ENCODE results near the gene KRTAP2-3. TPM values are rescaled to one million over a fixed set of nuclear protein-coding genes. Genes with fewer than 3 reads are reported as not detected.

KRTAP2-3 gene
- polyA plus RNA-seq, 1 donor from 2014 or later, result not detected

Other genes with a start within 250 kb of the KRTAP2-3 start
- 201 TPM for gene KRT10, start 237.5 kb downstream of the KRTAP2-3 start, polyA plus RNA-seq
- gene KRT12, start 192.9 kb downstream of the KRTAP2-3 start, polyA plus RNA-seq, result not detected
- not detected for gene KRT20, start 174.9 kb downstream of the KRTAP2-3 start, polyA plus RNA-seq
- not detected for gene KRT23, start 122.5 kb downstream of the KRTAP2-3 start, polyA plus RNA-seq
- not detected for gene KRT39, start 93.2 kb downstream of the KRTAP2-3 start, polyA plus RNA-seq
- gene KRT40, start 75.8 kb downstream of the KRTAP2-3 start, polyA plus RNA-seq, result not detected
- not detected for gene KRTAP3-3, start 66.0 kb downstream of the KRTAP2-3 start, polyA plus RNA-seq
- gene KRTAP3-2, start 60.2 kb downstream of the KRTAP2-3 start, polyA plus RNA-seq, result not detected
- not detected for gene KRTAP3-1, start 51.0 kb downstream of the KRTAP2-3 start, polyA plus RNA-seq
- gene KRTAP1-5, start 32.9 kb downstream of the KRTAP2-3 start, polyA plus RNA-seq, result not detected
- not detected for gene KRTAP1-4, start 29.9 kb downstream of the KRTAP2-3 start, polyA plus RNA-seq
- gene KRTAP1-3, start 25.2 kb downstream of the KRTAP2-3 start, polyA plus RNA-seq, result not detected
- not detected for gene KRTAP1-1, start 18.7 kb downstream of the KRTAP2-3 start, polyA plus RNA-seq
- not detected for gene KRTAP2-1, start 12.8 kb downstream of the KRTAP2-3 start, polyA plus RNA-seq
- not detected for gene KRTAP2-2, start 4.9 kb downstream of the KRTAP2-3 start, polyA plus RNA-seq
- not detected for gene KRTAP2-4, start 5.8 kb upstream of the KRTAP2-3 start, polyA plus RNA-seq
- gene KRTAP4-7, start 24.0 kb upstream of the KRTAP2-3 start, polyA plus RNA-seq, result not detected
- not detected for gene KRTAP4-8, start 38.0 kb upstream of the KRTAP2-3 start, polyA plus RNA-seq
- not detected for gene KRTAP4-16, start 42.1 kb upstream of the KRTAP2-3 start, polyA plus RNA-seq
- gene KRTAP4-9, start 45.3 kb upstream of the KRTAP2-3 start, polyA plus RNA-seq, result not detected
- gene KRTAP4-11, start 58.3 kb upstream of the KRTAP2-3 start, polyA plus RNA-seq, result not detected
- gene KRTAP4-12, start 64.1 kb upstream of the KRTAP2-3 start, polyA plus RNA-seq, result not detected
- not detected for gene KRTAP4-6, start 80.4 kb upstream of the KRTAP2-3 start, polyA plus RNA-seq
- gene KRTAP4-5, start 89.7 kb upstream of the KRTAP2-3 start, polyA plus RNA-seq, result not detected
- gene KRTAP4-4, start 100.6 kb upstream of the KRTAP2-3 start, polyA plus RNA-seq, result not detected
- gene KRTAP4-3, start 108.1 kb upstream of the KRTAP2-3 start, polyA plus RNA-seq, result not detected
- not detected for gene KRTAP4-2, start 118.1 kb upstream of the KRTAP2-3 start, polyA plus RNA-seq
- not detected for gene KRTAP4-1, start 124.8 kb upstream of the KRTAP2-3 start, polyA plus RNA-seq
- not detected for gene KRTAP9-1, start 129.8 kb upstream of the KRTAP2-3 start, polyA plus RNA-seq
- not detected for gene KRTAP9-2, start 166.5 kb upstream of the KRTAP2-3 start, polyA plus RNA-seq
- gene KRTAP9-3, start 172.3 kb upstream of the KRTAP2-3 start, polyA plus RNA-seq, result not detected
- gene KRTAP9-8, start 177.9 kb upstream of the KRTAP2-3 start, polyA plus RNA-seq, result not detected
- not detected for gene KRTAP9-4, start 189.6 kb upstream of the KRTAP2-3 start, polyA plus RNA-seq
- not detected for gene KRTAP9-9, start 195.3 kb upstream of the KRTAP2-3 start, polyA plus RNA-seq
- not detected for gene KRTAP9-6, start 205.3 kb upstream of the KRTAP2-3 start, polyA plus RNA-seq
- not detected for gene KRTAP9-7, start 215.6 kb upstream of the KRTAP2-3 start, polyA plus RNA-seq
- gene KRTAP29-1, start 242.7 kb upstream of the KRTAP2-3 start, polyA plus RNA-seq, result not detected
- gene KRTAP16-1, start 249.2 kb upstream of the KRTAP2-3 start, polyA plus RNA-seq, result not detected